ENCODE data around the gene SUSD6.
A peak's percentile ranks its signal among the peaks of the same experiment; 100 is the strongest.

Gene SUSD6, protein sequence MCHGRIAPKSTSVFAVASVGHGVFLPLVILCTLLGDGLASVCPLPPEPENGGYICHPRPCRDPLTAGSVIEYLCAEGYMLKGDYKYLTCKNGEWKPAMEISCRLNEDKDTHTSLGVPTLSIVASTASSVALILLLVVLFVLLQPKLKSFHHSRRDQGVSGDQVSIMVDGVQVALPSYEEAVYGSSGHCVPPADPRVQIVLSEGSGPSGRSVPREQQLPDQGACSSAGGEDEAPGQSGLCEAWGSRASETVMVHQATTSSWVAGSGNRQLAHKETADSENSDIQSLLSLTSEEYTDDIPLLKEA

DNA sequence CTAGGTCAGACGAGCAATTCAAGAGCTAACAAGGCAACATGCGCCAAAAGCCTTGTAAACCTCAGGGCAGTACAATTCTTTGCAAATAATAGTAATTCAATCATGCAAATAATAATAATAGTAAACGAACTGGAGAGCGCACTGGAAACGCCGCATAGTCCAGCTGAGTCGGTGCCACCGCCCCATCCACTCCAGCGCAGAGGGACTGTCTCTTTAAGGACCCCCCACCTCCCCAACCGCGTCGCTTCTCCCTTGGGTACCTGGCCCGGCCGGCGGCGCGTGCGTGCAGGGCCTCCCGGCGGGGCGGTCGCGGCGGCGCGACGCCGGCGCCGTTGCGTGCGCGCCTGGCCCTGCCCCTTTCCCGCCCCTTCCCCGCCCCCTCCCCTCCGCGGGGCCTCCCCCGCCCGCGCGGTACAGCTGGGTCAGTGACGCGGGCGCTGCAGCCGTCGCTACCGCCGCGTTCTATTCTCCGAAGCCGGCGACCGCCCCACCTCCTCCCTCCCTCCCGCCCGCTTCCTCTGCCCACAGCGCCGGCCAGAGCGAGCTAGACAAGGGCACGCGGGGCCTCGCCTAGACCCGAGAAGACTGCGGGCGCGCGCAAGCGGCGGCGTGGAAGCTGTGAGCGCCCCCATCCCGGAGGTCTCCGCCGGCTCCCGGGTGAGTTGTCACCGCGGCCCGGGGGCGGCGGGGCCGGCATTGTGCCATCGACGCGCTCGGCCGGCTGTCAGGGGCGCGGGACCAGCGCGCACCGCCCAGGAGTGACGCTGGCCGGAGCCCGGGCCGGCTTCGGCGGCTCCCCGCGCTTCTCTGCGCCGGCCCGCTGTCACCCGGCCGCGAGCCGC is at the start of gene SUSD6:
TSS of gene SUSD6 (plus strand) at position 425 of the 842 bp plus-strand sequence. CDS start 46,997 bp downstream, outside the sequence.
- DNase-seq (ENCODE audit: low read depth), result peak; percentile 46
- TF ChIP-seq CTCF (IDR thresholded peaks at IDR 0.05; ENCODE audit: control insufficient read depth, insufficient read depth, low read depth, low read length, missing control alignments), result no peak
- H3K4me3 ChIP-seq (ENCODE audit: control insufficient read depth, low read depth, low read length), result peak within 1 kb of the TSS; percentile 82

- no peak overlapping the region for H3K4me3 ChIP-seq (ENCODE audit: control insufficient read depth, low read depth, low read length)
- no peak for TF ChIP-seq CTCF (IDR thresholded peaks at IDR 0.05; ENCODE audit: control insufficient read depth, insufficient read depth, low read depth, low read length, missing control alignments)
- DNase-seq (ENCODE audit: low read depth), result no peak
These were observed 49.5 kb upstream of the SUSD6 start for GRCh38 chr14:69561893-69562292.

- TF ChIP-seq CTCF (IDR thresholded peaks at IDR 0.05; ENCODE audit: control insufficient read depth, insufficient read depth, low read depth, low read length, missing control alignments), result no peak
- DNase-seq (ENCODE audit: low read depth), result no peak
These were observed 43.8 kb upstream of the SUSD6 start for GRCh38 chr14:69567563-69567962.

DNA sequence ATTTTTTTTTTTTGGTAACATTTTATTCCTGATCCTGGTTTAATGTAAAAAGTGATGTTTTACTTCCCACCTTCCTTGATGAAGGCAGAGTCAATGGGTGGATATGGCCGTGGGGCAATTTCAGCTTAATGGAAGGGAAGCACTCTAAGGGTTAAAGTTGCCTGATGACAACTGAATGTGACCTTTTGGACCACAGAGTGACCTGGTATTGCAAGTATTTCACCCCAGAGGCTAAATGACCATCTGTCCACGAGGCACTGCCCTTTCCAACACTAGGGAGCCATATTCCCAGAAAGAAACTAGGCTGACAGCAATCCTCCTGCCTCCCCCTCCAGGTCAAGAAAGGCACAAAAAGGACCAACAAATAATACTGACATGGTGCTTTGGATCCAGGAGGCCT is 41.5 kb upstream of the SUSD6 start:
- no peak for TF ChIP-seq CTCF (IDR thresholded peaks at IDR 0.05; ENCODE audit: control insufficient read depth, insufficient read depth, low read depth, low read length, missing control alignments)
- DNase-seq (ENCODE audit: low read depth), result no peak
- H3K4me3 ChIP-seq (ENCODE audit: control insufficient read depth, low read depth, low read length), result no peak overlapping the region

More at GRCh38 chr14:69567563-69567962, 43.8 kb upstream of the SUSD6 start:
- H3K4me3 ChIP-seq (ENCODE audit: control insufficient read depth, low read depth, low read length), result no peak overlapping the region

DNA sequence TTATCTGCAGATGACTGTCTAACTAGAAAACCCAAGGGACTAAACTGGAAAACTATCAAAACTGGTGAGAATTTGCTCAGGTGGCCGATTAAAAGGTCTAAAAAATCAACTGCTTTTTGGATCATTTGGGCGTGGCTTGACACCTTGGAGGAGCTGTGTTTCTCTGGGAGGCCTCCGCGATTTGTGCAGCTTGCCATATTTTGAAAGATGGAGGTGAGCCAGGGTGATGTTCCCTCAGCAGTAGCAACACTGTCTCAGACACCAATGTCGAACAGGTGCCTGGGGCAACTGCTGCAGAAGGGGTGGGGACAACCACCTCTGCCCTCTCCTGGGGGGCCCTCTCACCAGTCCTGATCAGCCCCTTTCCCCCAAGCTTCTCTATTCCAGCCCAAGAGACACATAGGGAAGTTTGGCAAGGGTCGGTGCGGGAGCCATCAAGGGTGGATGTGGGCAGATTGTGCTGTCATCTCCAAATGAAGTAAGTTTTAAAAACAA is 40.5 kb upstream of the SUSD6 start:
- TF ChIP-seq CTCF (IDR thresholded peaks at IDR 0.05; ENCODE audit: control insufficient read depth, insufficient read depth, low read depth, low read length, missing control alignments), result no peak
- no peak for DNase-seq (ENCODE audit: low read depth)
- H3K4me3 ChIP-seq (ENCODE audit: control insufficient read depth, low read depth, low read length), result no peak overlapping the region

GRCh38 chr14:69571449-69572029 is 39.9 kb upstream of the SUSD6 start:
- no peak overlapping the region for H3K4me3 ChIP-seq (ENCODE audit: control insufficient read depth, low read depth, low read length)
- TF ChIP-seq CTCF (IDR thresholded peaks at IDR 0.05; ENCODE audit: control insufficient read depth, insufficient read depth, low read depth, low read length, missing control alignments), result no peak
- no peak for DNase-seq (ENCODE audit: low read depth)
